Stimulated activated CD8-positive, alpha-beta memory T cell treated with anti-CD3 and anti-CD28 coated beads, Interleukin-2, amount 100 ng/mL, for 48 hours (primary cell): ENCODE measurements around the gene PXYLP1.
"Not testable (repeated sequence)": the region's sequence is repeated elsewhere in the genome, so short reads cannot be mapped to it uniquely, and the experiment has no call there.

Experiments used
- DNase-seq, 2 donors: peaks; one replicate each; pipeline ENCODE4 v3.0.0-alpha.2; 2020; ENCODE audit warnings: low read depth in 2 of 2

The PXYLP1 gene

GRCh38 chr3:141294848-141295247 is 63.2 kb downstream of the PXYLP1 start:
- no peak for DNase-seq

DNA sequence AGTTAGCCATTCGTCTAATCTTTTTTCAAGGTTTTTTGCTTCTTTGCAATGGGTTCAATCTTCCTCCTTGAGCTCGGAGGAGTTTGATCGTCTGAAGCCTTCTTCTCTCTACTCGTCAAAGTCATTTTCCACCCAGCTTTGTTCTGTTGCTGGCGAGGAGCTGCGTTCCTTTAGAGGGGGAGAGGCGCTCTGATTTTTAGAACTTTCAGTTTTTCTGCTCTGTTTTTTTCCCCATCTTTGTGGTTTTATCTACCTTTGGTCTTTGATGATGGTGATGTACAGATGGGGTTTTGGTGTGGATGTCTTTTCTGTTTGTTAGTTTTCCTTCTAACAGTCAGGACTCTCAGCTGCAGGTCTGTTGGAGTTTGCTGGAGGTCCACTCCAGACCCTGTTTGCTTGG is 68.8 kb downstream of the PXYLP1 start:
- not testable (repeated sequence) for DNase-seq

- no peak for DNase-seq
Observed at GRCh38 chr3:141302364-141303141, 70.9 kb downstream of the PXYLP1 start.

DNA sequence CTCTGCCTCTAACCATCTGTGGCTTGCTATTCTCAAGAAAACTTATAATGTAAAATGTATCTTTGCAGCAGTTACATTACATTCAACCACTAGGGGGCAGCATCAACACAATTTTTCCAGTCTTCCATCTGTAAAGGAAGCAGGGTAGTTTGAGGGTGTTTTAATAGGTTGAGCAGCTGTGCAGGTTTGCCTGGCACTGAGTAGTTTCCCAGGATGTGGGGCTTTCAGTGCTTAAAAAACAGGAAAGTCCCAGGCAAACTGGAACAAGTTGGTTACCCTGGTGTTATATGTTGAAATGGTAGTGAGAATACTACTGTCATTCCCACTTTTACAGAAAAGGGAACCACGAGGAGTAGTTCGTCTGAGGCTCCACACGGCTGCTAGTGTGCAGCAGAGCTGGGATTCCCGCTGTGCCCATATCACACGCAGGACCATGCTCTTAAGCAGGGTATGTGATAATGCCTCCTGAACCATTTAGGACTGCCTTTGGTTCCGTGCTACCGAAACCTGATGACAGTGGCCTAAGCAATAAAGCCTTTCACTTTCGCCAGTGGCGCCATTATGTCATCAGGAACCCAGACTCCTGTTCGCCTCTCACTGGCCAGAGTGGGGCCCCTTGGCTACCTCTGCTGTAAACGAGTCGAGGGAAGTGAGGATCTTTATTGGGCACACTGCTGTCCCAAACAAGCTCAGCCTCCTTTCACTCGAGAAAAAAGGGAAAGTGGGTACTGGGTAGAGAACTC is 72.0 kb downstream of the PXYLP1 start:
- no peak for DNase-seq

- DNase-seq, result no peak
Observed at GRCh38 chr3:141305436-141305835, 73.8 kb downstream of the PXYLP1 start.

DNA sequence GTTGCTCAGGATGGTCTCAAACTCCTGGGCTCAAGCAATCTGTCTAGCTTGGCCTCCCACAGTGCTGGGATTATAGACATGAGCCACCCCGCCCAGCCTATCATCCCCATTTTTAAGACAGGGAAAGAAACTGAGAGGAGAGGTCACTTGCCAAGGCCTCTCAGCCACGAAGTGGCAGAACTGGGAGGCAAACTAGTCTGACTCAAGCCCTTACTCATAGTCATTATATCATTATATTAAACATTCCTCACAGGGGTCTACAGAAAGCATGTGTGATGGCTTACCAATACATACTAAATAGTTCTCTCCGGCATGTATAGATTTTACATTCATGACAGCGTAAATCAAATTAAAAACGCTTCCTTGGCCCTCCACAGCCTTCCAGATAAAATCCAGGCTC is 74.7 kb downstream of the PXYLP1 start:
- DNase-seq, result no peak

- DNase-seq, result no peak
Observed at GRCh38 chr3:141306922-141307321, 75.3 kb downstream of the PXYLP1 start.

- no peak for DNase-seq
Observed at GRCh38 chr3:141307351-141308059, 75.9 kb downstream of the PXYLP1 start.

DNA sequence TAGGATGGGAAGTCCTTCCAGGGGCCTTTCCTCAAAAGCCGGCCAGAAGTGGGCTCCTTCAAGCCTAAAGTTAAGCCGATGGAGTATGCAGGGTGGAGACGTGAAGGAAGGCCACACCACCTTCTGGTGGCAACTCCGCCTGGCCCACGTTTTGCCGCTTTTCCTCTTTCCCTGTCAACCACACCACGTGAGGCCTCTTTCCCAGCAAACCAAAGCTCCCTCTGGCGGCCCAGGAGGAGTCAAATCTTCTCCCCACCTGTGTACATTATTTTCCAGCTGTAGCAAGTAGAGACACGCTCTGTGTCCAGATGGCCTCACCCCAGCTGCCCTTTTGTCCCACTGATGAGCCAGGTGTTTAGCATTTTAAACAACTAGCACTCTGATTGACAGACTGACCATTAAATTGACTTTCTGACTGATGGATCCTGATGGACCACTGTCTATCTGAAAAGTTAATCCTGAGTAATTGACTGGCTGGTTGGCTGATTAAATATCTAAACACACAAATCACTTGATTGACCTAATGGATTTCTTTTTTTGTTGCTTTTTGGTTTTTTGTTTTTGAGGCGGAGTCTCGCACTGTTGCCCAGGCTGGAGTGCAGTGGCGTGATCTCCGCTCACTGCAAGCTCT is 77.1 kb downstream of the PXYLP1 start:
- DNase-seq, result no peak

- DNase-seq, result no peak
Observed at GRCh38 chr3:141311170-141311495, 79.5 kb downstream of the PXYLP1 start.

DNA sequence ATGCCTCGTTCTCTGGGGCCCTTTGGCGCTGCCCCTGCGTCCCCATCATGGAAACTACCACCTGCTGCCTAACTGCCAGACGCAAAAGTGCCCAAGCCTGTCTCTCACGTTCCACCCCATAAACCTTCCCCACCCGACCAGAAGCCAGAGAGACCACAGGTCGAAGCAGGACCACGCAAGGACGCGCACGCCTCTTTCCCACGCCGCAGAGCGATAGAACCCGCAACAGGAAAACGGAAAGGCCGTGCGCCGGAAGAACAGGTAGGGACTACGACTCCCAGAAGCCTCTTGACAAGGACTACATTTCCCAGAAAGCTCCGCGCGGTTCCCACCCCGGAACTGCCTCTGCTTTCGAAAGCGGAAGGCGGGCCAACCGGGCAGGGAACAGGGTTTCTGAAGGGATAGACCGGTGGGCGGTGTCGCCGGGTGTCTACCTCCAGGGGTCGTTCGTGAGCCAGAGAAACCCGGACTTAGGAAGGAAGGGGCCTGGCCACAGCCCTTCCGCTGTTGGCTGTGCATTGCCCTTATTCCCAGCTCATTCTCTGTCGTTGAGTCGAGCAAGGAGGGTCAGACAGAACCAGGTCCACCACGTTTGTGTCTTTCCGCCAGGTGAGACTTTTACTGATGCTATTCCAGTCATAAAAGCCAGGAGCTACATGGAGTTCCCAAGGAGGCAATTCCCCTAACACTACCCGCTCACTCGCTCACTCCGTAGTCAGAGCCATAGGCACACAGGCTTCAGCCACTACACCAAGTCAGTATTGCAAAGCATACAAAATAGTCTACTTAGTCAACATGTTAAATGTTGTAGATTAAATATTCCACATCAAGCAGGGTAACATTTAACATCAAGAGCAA is 80.1 kb downstream of the PXYLP1 start:
- DNase-seq, result peak; percentile 95 to 98

DNA sequence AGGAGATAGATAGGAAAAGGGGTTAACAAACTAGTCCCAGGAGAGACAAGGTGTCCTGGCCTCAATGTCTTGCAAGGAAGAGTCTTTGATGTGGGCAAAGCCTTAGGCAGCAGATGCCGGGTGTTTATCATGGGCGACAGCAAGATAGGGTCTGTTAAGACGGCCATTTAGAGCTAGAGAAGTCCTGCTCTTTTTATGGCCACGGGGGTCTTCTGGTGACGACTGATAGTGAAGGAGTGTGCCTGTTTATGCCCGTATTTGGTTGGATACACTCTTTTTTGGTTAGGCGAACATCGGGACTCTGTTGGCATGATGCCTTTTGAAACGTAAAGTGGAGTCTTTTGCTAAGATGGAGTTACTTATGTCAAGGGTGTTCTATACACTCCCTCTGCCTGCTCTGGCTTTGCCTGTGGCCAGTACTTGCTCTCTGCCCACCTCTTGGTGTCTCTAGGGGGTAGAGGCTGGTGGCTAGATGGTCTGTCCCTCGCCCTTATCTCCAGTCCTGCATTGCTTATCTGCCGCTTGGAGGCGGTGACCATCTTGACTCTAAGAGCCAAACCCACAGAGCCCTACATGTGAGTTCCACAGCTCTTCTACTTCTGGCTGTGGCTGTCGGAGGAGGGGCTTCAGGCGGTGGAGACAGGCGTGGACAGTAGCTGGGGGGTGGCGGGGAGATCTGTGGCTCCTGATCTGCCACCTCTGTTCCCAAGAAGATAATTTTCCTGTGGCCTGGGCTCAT is 80.9 kb downstream of the PXYLP1 start:
- no peak for DNase-seq

DNA sequence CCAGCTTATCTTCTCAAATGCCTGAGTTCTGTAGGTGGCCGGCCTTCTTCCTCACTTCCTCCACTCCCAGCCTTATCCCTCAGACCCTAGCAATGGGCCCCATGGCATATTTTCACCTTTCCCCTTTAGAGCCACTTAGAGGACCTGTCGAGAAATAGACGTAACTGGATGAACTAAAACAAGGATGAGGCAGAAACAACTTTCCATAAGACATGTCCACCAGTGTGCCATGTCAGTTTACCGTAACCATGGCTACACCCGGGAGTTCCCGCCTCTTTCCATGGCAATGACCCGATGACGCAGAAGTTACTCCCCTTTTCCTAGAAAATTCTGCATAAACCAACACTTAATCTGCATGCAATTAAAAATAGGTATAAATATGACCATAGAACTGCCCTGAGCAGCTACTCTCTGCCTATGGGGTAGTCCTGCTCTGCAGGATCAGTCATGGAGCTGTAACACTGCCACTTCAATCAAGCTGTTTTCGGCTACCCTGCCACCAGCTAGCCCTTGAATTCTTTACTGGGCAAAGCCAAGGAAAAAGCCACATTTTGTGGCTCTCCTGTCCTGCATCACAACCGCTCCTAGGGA is 81.6 kb downstream of the PXYLP1 start:
- DNase-seq, result no peak

DNA sequence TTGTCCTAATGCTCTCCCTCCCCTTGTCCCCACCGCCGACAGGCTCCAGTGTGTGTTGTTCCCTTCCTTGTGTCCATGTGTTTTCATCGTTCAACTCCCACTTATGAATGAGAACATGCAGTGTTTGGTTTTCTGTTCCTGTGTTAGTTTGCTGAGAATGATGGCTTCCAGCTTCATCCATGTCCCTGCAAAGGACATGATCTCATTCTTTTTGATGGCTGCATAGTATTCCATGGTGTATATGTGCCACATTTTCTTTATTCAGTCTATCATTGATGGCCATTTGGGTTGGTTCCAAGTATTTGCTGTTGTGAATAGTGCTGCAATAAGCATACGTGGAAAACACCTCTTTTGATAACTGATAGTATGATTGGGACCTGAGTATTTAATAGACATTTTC is 82.8 kb downstream of the PXYLP1 start:
- DNase-seq, result not testable (repeated sequence)

GRCh38 chr3:141316851-141317250 is 85.2 kb downstream of the PXYLP1 start:
- DNase-seq, result no peak

DNA sequence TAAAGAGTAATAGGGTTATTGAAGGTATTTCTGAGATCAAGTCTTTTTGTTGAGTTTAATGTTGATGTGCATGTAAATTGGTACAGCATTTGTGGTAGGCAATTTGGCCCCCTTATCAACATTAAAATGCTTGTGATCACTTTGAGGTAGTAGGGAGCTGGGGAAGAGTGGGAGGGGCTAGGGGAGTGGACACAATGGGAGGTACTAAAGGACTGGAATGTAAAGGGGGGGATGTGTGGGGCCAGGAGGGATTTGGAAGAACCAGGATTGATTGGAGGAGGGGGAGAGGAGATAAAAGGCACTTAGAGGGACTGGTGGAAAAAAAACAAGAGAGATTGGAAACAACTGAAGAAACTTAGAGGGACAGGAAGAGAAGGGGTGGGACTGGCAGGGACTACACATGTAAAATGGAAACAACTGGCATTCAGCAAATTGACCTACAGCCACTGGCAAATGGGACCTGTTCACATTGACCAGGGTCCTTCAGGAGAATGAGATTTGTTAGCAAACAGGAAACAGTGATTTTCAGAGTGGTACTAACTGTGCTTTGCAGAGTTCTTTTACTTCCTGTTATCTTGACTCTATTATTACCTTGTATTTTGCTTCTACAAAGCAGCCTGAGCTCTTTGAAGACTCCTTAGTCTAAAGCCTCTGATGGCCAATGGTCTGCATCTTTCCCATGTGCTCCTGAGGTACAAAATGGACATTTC is 88.9 kb downstream of the PXYLP1 start:
- no peak for DNase-seq

DNA sequence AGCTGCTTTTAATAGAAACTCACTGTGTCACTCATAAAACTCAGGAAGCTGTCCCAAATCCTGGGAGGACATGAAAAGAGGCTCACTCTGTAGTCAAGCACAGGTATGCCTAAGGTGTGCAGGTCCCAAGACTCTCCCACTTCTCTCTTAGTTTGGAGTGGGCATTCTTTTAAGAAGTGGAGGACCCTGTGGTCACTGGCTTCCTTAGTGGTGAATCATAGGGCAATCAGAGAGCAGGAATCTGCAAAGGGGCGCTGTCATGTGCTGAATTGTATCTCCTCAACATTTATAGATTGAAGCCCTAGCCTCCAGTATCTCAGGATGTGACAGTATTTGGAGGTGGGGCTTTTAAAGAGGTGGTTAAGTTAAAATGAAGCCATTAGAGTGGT is 89.5 kb downstream of the PXYLP1 start:
- DNase-seq, result no peak

- DNase-seq, result no peak
Observed at GRCh38 chr3:141323936-141324704, 92.5 kb downstream of the PXYLP1 start.

DNA sequence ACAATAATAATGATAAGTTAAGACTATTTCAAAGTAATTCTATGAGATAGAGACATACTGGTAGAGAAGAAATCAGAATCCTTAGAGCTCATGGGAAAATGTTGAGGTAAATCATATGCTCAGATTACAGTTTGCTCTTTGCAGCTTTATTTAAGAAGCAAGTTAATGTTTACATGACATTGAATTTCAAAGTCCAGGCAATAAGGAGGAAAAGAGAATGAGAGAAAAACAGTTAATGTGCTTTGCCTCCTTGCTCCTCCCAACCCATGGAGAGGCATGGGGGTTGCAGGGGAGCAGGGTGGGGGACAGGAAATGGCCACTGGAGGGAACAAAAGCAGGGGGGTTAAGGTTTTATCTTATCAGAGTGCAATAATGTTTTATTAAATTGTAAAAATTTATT is 94.5 kb downstream of the PXYLP1 start:
- DNase-seq, result no peak
